NCI-H510A (cell line): Measurements from ENCODE around the gene LRMDA.
A peak's percentile ranks its signal among the peaks of the same experiment; 100 is the strongest.
"Not testable (repeated sequence)": the region's sequence is repeated elsewhere in the genome, so short reads cannot be mapped to it uniquely, and the experiment has no call there.

Source experiments
- DNase-seq: peaks from one replicate; lab custom pipeline; 2025; lab: John Stamatoyannopoulos, UW

The LRMDA gene

DNA sequence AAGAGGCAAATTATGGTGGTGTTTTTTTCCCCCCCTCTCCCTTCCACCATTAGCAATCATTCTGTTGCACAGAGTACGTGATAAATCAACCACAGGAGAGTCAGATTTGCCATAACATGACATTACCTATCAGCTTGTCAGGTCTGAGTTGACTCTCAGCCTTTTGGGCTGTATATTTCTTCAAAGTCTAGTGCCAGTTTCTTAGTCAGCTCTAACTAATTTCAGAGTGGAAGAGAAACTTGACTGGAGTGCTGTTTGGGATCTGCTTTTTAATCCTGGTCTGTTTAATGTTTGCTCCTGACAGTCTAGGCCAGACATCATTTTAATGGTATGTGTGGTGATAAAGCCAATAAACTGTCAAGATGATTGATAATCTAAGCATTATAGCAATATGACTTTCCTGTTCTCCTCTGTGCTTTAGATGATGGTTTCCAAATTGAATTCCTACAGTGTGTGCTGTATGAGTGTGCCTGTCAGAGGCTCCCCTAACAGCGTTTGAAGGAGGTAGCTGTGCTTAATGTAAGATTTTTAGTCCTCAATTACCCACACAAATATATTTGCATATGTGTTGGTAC is 76.9 kb downstream of the LRMDA start:
- no peak for DNase-seq

DNA sequence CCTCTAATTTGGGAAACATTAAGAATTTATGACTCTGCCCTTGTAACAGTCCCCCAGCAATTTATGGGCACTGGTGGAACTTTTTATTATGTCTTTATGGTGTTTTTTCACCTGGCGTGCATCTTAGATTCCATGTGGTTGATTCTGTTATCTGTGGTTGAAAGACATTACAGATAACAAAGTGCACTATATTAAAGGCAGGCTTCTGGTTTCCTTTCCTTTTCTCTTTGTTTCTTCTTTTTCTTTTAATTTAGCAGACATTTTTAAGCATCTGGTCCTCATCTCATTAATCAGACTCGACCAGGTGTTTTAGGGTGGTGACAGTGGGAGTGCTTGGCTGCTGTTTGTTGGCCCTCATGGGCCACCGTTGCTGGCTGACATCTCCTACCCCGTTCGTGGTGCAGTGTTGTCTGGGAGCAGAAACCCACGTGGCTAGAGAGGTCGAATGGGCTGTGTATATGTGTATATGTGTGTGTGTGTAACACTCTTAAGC is 77.4 kb downstream of the LRMDA start:
- DNase-seq: no peak

DNA sequence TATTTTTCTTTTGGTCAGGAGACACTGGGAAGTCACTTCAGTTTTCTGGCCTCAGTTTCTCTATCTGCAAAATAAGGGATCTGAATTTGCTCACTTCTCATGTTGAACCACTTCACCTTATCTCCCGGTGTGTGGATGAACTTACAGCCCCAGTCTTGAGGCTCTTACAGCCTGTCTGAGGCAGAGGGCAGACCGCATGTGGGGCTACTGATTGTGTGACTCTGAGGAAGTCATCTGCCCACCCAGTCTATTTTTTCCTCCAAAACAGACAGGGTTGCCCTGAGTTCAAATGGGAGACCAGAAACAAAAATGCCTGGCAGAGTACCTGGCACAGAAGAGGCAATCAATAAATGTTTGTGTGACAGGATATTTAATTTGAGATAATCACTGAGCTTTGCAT is 78.3 kb downstream of the LRMDA start:
- no peak for DNase-seq

DNA sequence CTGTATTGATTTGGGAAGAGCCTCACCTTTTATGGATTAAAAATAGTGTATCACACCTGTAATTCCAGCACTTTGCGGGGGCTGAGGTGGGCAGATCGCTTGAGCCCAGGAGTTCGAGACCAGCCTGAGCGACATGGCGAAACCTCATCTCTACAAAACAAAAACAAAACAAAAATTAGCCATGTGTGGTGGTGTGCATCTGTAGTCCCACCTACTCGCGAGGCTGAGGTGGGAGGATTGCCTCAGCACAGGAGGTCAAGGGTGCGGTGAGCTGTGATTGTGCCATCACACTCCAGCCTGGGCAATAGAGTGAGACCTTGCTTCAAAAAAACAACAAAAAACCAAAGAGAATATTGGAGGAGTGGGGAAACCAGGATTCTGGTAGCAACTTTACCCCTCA is 79.6 kb downstream of the LRMDA start:
- no peak for DNase-seq

DNA sequence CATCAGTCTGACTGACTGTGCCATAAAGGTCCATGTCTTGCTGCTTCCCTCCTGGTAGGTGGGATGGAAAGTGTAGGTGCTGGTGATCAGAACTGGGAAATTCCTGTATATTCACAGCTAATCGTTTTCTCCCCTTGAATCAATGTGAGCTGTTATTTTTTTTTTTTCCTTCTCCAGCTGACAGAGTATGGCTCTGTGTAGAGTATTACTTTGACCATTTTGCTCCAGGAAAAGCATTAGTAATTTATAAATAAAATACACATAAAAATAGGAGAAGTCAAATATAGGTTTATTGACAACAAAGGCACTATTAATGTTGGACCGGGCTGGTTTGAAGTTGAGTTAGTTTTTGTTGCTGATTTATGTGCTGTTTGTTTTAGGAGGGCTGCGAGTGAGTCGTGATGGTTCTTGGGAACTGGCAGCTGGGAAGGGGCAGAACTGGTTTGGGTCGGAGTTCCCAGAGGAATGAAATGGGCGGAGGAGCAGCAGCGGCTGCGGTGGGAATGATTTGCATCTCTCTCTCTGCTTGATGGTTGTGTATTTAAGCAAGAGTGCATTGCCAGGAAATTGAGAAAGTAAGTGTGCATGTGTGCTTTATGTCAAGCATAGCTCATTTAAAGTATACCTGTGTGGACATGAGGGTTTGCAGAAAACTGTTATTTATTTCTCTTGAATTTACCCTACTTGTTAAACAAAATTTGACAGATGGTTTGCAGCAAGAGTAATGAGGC is 80.9 kb downstream of the LRMDA start:
- DNase-seq: peak; percentile 78

DNA sequence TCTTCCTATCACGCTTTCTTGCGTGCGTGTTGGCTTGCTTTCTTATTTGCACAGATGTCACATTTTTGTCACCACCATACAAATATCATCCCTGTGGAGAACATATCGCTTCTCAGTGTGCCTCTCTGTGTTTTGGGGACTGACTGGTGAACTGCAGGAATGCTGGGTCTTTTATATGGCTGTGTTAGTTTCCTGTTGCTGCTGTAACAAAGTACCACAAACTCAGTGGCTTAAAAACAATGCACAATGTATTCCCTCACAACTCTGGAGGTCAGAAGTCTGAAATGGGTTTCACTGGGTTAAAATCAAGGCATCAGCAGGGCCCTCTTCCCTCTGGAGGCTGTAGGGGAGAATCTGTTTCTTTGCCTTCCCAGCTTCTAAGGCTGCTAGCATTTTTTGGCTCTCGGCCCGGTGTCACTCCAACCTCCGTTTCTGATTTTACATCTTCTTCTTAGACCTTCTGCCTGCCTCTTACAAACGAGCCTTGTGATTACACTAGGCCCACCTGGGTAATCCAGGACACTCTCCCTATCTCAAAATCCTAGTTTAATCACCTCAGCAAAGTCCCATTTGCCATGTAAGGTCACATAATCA is 82.0 kb downstream of the LRMDA start:
- DNase-seq: no peak

DNA sequence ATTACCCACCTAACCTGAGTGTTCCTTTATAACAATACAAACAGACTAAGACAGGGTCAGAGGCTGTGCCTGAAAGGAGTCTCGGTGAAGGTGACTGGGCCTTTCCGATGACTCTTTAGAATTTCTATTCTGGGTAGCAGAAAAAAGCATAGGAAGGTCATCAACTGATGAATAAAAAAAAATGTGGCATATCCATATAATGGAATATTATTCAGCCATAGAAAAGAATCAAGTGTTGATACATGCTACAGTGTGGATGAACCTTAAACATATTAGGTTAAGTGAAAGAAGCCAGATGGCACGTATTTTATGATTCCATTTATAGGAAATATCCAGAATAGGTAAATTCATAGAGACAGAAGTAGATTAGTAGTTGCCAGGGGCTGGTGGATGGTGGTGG is 83.4 kb downstream of the LRMDA start:
- DNase-seq: no peak

DNA sequence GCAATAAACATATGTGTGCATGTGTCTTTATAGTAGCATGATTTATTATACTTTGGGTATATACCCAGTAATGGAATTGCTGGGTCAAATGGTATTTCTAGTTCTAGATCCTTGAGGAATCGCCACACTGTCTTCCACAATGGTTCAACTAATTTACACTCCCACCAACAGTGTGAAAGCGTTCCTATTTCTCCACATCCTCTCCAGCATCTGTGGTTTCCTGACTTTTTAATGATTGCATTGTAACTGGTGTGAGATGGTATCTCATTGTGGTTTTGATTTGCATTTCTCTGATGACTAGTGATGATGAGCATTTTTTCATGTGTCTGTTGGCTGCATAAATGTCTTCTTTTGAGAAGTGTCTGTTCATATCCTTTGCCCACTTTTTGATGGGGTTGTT is 84.7 kb downstream of the LRMDA start:
- not testable (repeated sequence) for DNase-seq

DNA sequence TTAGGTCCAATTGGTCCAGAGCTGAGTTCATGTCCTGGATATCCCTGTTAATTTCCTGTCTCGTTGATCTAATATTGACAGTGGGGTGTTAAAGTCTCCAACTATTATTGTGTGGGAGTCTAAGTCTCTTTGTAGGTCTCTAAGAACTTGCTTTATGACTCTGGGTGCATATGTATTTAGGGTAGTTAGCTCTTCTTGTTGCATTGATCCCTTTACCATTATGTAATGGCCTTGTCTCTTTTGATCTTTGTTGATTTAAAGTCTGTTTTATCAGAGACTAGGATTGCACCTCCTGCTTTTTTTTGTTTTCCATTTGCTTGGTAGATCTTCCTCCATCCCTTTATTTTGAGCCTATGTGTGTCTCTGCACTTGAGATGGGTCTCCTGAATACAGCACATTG is 87.8 kb downstream of the LRMDA start:
- not testable (repeated sequence) for DNase-seq

DNA sequence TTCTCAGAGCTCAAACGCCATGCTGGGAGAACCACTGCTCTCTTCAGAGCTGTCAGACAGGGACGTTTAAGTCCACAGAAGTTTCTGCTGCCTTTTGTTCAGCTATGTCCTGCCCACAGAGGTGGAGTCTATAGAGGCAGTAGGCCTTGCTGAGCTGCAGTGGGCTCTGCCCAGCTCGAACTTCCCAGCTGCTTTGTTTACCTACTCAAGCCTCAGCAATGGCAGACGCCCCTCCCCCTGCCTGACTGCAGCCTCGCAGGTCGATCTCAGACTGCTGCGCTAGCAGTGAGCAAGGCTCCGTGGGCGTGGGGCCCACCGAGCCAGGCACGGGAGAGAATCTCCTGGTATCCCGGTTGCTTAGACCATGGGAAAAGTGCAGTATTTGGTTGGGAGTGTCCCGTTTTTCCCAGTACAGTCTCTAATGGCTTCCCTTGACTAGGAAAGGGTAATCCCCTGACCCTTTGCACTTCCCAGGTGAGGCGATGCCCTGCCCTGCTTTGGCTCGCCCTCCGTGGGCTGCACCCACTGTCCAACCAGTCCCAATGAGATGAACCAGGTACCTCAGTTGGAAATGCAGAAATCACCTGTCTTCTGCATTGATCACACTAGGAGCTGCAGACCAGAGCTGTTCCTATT is 89.9 kb downstream of the LRMDA start:
- peak; percentile 28 for DNase-seq

DNA sequence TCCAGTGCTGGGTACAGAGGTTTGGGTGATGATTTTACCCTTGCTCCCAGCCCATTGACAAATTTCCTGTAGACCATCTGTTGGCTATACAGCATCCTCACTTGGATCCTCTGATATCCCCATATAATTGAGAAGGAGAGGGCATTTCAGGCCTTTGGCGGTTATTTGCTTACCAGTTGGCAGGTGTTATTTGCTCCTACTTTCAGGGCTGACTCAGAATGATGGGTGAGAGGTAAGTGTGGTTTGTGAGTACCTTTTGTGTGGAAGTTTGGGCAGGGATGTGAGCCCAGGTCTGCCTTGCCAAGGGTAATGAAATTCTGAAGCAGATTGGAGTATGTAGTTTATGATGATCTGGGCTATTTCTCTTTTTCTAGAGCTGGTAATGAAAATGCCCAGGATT is 93.6 kb downstream of the LRMDA start:
- DNase-seq: peak; percentile 17

DNA sequence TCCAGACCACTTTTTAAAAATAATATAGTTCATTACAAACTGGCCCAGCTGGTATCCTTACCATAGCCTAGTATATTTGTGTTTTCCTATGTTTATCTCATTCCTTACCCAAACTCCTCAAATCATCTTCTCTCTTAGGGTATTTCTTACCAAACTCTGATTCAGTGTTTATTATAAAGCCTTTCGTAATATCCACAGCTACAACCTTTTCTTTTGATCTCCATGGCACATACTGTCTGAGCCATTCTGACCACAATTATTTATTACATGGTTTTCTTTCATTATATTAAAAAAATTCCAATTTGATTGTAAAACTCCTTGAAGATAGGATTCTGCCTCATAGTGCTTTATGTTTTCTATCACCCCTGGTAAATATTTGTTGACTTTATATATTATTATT is 94.2 kb downstream of the LRMDA start:
- DNase-seq: no peak

DNA sequence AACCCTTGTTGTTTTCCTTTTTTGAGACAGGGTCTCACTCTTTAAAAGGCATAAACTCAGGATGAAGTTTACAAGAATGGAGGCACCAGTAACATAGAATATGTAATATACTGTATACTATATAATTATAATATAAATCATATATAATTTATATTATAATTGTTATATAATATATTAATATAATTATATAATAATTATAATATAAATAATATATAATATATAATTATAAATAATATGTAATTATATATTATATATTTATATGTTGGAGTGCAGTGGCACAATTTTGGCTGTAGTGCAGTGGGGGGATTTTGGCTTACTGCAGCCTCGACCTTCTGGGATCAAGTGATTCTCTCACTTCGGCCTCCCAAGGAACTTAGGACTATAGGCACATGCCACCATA is 96.1 kb downstream of the LRMDA start:
- no peak for DNase-seq

DNA sequence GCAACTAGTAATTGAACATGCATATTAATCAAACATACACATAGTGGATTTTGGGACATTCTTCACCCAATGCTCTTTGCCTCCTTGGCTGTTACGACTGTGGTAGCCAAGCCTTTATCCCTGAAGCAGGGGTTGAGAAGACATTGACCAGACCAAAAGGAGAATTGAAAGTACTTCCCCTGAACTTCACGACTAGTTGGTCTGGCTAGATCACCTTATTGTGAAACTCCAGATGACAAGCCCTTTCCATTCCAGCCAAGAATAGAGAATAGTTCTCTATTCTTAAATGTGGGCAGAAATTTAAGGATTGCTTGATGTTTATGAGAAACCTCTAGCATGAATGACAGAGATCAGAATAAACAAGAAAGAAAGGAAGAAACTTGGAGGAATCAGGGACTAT is 97.0 kb downstream of the LRMDA start:
- no peak for DNase-seq

DNA sequence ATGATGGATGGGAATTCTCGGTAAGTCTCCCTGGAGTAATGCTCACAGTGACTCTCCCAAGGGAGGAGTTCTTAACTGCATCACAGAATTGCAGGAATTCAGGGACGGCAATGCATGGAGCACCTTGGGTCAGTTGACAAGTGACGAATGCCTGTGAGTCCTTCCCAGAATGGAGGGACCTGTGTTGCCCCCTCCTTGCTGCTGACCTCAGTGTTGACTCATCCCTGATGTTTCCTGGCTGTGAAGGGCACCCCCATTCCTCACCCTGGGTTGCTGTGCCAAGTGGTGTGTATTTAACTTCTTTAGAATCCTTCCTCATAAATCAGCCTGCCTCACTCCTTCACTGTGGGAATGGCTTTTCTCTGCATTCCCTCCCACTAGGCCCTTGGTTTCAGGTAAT is 98.9 kb downstream of the LRMDA start:
- DNase-seq: no peak

DNA sequence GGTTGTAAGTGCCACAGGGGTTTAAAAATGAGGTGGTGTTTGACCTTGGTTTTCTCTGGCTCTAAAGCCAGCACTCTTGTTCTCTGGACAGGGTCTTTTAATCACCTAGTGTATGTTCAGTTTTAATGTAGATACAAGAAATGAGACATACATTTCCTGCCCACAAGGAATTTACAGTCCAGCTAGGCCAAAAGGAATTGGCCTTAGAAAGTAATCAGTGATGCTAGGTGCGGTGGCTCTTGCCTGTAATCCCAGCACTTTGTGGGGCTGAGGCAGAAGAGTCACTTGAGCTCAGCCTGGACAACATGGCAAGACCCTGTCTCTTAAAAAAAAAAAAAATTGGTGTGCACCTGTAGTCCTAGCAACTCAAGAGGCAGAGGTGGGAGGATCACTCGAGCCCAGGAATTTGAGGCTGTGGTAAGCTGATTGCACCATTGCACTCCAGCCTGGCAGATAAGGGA is 100.2 kb downstream of the LRMDA start:
- DNase-seq: no peak

DNA sequence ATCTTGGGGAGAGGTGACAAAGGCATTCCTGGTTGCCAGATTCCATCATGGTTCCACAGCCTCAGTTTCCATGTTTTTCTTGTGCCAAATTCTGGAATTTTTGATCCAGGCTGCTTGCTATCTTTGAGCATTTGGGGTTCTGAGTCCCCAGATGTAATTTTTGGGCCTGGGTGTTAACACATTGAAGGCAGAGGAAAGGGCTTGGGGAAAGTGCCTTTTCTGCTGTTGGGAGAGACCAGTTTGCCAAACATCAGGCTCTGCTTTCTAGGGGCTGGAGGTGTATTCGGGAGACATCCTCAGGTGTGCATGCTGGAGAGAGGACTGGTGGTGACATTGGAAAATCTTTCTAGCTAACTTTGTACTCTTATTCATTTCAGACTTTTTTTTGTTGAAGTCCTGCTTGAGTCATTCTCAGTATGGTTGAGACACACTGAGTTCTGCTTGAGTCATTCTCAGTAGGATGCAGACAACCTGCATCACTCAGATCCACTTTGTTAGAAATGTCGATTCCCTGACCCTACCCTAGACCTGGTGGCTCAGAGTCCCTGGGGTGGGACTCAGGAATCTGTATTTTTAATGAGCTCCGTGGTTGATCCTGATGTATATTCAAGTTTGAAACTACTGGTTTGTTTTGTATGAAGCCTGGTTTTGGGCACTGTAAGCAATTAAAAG is 101.0 kb downstream of the LRMDA start:
- no peak for DNase-seq

DNA sequence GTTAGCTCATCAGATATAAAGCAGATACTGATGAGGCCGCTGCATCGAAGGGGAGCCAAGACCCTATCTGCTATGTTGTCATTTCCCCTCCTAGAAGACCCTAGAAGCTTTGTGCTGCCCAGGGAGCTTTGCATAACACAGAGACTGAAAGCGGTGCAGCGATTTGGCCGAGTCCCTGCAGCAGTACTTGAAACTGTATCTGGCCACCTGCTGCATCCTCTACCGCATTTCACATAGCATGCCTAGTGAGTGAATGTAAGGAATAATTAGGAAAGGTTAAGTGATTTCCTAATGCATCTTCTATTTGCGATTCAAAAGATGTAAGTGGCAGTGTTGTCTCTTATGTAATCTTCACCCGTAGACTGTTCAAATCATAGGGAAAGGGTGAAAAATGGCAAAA is 106.7 kb downstream of the LRMDA start:
- no peak for DNase-seq

DNA sequence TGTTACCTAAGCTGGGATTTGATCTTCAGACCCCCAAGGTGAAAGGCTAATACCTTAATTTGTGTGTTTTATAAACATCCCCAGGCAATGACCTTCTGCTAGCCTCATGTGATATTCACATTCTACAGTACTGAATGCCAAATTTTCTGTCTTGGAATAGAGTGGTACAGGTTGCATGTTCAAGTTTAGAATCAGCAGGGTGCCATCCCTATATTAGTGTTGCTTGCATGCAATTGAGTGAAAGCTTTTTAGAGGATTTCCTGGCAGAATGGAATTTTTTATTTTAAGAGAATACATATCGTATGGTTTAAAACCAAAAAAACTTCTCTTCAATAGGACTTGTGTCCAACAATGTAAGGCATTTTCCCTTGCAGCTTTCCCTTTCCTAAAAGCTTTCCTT is 107.3 kb downstream of the LRMDA start:
- no peak for DNase-seq

DNA sequence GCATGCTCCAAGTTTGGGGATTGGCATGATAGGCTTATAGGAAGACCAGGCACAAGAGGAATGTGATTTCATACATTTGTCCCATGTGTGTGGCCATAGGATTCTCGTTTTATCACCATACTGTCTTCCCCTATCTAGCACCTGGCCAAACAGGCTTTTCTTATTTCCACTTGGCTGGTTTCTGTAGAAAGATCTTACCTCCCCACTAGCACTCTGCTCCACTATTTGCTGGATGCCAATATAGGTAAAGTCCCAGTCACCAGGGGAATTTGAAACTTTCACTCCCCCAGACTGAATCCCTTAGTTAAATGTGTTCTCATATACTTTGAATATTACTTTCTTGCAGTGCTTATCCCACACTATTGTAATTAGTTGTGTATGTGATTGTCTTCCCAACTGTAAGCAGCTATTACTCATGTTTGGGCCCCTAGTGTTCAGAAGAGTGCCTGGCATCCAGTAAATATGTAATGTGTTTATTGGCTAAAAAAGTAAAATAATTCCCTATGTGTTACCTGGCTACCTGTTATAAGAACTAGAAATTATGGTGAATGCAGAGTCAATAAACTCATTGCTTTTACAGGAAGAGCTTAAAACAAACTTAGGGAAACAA is 109.0 kb downstream of the LRMDA start:
- DNase-seq: no peak

DNA sequence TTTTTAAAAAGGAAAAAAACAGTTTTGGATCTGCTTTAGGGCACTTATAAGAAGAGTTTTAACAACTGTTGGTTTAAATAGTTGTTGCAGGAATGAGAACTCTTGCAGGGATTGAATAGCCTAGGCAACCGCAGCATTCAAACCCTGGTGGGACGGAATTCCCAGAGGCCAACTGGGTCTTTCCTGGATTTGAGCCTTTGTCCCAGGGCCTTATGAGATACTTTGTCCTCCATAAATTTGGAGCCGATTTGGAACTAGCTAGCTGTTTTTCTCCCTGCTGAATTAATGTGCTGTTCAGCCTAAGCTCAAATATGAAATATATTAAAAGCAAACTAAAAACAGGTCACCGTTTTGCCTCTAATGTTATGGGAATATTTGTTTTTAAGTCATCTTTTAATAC is 109.6 kb downstream of the LRMDA start:
- no peak for DNase-seq

DNA sequence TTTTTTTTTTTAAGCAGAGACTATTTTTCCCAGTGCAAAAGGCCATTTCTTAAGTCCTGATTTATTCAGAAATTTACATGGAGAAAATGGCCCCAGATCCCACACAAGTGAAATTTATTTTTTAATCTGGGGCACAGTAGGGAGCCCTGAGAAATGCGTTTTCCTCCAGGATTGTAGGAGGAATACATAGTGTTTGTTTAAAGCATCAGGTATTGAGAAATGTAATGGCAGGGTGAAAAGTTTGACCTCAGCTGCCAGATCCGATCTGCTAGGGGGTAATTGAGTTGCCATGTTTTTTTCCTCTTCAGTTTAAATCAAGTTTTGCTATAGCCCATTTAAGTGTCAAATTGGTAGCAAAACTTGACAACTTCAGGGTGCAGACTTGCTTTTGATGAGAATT is 110.0 kb downstream of the LRMDA start:
- DNase-seq: no peak
